HG02852 (cell line): ENCODE measurements around the gene NRDC.
"Not testable (repeated sequence)": the region's sequence is repeated elsewhere in the genome, so short reads cannot be mapped to it uniquely, and the experiment has no call there.

Source experiments
- ATAC-seq: cut with Tn5 transposase; IDR thresholded peaks from one replicate; pipeline ENCODE4 v1.9.1; 2021; ENCODE audit warnings: mild to moderate bottlenecking, moderate library complexity; ENCODE audit not compliant: unreplicated experiment

Gene NRDC

DNA sequence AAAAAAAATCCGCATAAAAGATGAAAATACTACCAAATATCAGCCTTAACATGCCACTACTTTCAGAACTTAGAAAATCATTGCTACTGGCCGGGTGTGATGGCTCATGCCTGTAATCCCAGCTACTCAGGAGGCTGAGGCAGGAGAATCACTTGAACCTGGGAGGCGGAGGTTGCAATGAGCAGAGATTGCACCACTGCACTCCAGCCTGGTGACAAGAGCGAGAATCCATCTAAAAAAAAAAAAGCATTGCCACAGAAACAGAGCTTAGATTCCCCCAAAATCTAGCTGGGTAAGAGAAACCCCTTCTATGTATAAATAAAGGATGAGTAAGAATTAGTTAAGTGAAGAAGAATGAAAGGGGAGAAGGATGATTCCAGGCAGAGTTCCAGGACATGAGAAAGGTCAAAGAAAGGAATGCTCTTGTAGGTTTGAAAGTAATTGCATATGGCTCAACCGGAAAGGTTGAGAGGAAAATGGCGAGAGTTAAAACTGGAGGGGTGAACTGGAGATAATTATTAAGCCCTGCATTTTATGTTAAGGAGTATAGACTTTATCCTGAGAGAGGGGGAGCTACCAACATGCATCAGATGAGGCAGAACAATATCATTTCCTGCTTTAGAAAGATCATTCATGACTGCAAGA is 19.7 kb upstream of the NRDC start:
- no peak for ATAC-seq

- ATAC-seq = no peak
These were observed 19.1 kb upstream of the NRDC start for GRCh38 chr1:51897699-51898031.

DNA sequence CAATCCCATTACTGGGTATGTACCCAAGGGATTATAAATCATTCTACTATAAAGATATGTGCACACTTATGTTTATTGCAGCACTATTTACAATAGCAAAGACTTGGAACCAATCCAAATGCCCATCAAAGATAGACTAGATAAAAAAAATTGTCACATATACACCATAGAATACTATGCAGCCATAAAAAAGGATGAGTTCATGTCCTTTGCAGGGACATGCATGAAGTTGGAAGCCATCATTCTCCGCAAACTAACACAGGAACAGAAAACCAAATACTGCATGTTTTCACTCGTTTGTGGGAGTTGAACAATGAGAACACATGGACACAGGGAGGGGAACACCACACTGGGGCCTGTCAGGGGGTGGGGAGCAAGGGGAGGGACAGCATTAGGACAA is 16.2 kb upstream of the NRDC start:
- ATAC-seq = not testable (repeated sequence)

DNA sequence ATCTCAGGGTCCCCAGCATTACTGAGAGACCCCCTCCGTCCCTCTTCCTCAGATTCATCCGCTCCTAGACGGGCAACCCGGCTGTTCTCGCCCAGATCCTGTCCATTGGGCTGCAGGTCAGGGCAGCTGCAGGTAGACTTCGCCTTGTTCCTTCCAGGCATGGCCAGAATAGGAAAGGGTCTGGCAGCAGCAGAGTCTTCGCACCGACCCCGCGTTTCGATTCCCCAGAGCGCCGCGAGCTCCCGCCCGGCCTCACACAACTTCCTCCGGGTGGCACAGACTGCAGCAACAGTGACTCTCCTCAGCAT is 265 bp downstream of the NRDC start:
- ATAC-seq = peak; percentile 16

GRCh38 chr1:51877434-51878307 is 856 bp downstream of the NRDC start:
- peak; percentile 1 for ATAC-seq

GRCh38 chr1:51875836-51876235 is 2.7 kb downstream of the NRDC start:
- ATAC-seq = no peak

- no peak for ATAC-seq
These were observed 3.2 kb downstream of the NRDC start for GRCh38 chr1:51875291-51875772.

- not testable (repeated sequence) for ATAC-seq
These were observed 5.3 kb downstream of the NRDC start for GRCh38 chr1:51873270-51873669.

DNA sequence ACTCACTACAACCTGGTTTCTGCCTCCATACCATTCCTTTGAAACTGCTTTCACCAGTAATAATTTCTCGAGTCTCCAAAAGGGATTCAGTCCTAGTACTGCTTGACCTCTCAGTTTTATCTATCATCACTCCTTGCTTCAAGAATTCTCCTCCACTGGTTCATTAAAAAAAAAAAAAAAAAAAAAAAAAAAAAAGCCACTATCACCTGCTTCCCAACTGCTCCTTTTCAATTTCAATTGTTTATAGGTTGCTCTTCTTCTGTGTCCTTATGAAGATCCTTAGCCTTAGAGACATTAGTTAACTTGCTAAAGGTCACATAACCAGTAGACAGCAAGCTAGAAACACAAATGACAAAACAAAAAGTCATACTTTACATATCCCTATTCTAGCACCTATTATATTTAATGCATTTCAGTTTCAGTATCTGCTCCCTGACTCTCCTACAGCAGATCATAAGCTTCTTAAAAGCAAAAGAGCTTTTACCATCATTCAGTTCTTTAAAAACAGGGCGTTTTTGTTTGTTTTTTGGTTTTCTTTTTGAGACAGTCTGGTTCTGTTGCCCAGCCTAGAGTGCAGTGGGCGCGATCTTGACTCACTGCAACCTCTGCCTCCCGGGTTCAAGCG is 7.1 kb downstream of the NRDC start:
- no peak for ATAC-seq

- ATAC-seq = no peak
These were observed 7.8 kb downstream of the NRDC start for GRCh38 chr1:51870603-51871350.

- ATAC-seq = no peak
These were observed 10.9 kb downstream of the NRDC start for GRCh38 chr1:51867479-51868232.

- no peak for ATAC-seq
These were observed 15.1 kb downstream of the NRDC start for GRCh38 chr1:51863384-51863783.

DNA sequence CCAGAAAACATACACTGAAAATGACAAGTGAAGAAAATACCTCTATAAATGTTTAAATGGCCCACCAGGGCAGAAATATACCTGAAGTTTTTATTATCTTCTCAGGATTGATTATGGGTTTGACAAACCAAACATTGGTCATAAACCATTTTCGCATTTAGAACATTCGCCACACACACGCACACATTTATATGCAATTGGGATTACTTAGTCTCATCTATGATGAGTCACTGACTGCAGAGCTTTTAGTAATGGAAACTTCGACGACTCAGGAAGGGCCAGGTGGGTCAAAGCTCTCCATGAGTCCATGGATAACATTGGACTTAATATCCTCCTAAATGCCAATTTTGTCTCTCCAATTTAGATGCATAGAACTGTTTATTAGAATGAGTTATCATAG is 16.9 kb downstream of the NRDC start:
- no peak for ATAC-seq

DNA sequence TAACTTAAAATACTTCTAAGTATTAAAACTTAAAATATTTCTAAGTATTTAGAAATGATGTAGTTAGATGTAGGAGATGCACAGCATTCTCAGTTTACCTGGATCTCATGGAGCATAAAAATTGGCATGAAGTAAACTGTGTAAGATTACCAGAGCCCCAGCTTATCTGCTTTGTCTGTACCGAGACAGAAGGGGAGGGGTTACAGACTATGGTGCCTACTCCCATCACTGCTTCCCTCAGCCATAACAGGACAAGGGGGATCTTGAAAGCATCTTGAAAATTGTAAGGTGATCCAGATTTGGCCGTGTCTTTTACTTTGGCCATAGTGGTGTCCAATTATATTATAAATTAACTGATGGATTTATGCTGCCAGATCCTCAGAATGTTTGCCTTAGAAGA is 18.8 kb downstream of the NRDC start:
- ATAC-seq = no peak

- ATAC-seq = no peak
These were observed 19.2 kb downstream of the NRDC start for GRCh38 chr1:51859333-51859732.

DNA sequence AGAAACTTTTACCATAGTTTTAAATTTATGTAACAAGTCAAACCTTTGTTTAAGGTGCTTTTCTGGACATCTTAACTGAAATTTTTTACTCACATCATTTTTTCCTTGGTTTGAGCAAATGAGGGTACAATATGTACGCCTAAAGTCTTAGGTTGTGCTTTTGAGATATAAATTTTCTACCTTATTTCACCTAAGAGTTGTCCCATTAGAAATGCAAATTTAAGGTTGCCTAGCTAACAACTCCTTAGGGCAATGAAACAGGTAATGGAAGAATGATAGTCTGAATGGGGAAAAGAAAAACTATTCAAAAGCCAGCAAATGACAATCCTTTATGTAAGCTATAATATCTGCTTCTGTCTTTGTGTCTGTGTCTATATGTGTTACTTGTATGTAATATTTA is 19.6 kb downstream of the NRDC start:
- ATAC-seq = no peak

DNA sequence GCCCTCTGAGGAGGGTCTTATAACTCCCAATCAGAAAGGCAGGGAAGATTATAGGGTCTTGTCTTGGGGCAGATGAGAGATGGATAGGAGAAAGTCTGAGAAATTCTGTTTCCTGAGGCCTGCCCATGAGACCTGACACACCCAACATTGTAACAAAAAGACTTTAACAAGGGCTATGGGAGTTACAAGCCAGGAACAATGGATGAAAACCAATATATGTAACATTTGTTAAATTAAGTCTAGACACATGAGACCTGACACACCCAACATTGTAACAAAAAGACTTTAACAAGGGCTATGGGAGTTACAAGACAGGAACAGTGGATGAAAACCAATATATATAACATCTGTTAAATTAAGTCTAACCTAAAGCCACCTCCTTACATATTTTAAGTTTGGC is 21.8 kb downstream of the NRDC start:
- ATAC-seq = no peak

DNA sequence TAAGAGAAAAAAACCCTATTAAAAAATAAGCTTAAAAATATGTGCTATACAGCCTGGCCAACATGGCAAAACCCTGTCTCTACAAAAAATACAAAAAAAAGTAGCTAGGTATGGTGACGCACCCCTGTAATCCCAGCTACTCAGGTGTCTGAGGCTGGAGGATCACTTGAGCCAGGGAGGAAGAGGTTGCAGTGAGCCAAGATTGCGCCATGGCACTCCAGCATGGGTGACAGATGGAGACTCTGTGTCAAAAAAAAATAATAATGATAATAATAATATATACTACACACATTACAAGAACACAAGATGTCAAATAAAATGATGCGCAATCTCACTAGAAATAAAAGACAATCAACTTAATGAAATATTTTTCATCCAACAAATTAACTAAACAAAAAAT is 22.9 kb downstream of the NRDC start:
- no peak for ATAC-seq

DNA sequence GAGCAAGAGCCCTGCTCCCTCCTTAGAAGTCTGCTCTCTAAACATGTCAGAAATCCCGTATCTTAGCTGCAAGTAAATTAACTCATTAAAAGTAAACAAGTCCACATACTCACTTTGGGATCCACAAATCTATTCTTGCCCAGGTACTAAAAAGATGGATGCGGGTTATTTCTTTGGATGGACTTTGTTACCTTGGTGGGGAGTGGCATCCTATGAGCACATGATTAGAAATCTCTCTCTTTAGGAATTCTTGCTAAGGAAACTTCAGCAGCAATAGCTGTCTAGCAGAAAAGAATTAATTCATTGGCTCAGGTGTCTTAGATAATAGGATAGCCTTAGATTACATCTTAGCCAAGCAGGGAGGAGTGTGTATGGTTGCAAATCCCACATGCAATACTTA is 25.2 kb downstream of the NRDC start:
- ATAC-seq = no peak

DNA sequence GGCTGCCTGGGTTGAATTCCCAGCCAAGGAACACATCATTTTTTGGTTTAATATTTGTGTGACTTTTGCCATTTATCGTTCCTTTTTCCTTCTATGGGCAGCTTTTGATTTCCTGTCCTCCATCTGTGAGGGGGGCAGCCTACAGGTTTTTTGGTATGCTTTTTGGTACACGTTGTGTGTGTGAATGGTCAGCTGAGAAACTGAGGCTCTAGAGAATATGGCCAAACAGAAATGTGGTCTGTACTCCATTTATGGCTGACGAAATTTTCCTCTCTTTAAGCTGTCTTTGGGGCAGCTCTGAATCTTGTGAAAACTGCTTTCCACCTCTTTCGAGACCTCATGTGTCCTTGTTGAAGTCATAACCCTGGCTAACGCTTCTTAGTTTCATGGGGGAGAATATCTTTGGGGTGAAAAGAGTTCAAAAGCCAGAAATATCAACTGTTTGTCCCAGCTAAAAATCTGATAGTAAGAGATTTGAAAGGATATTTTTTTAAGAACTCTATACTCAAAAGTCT is 26.6 kb downstream of the NRDC start:
- no peak for ATAC-seq
